HG03159 (cell line): Measurements from ENCODE around the gene EVL.

Experiments used
- ATAC-seq: cut with Tn5 transposase; IDR thresholded peaks from one replicate; pipeline ENCODE4 v1.9.1; 2021; ENCODE audit warnings: mild to moderate bottlenecking, moderate library complexity; ENCODE audit not compliant: unreplicated experiment

EVL gene

GRCh38 chr14:100122481-100123223 lies 57.4 kb downstream of the EVL start:
- no peak for ATAC-seq

GRCh38 chr14:100123618-100124017 lies 58.4 kb downstream of the EVL start:
- no peak for ATAC-seq

GRCh38 chr14:100124551-100125088 lies 59.4 kb downstream of the EVL start:
- no peak for ATAC-seq

GRCh38 chr14:100126401-100126800 lies 61.2 kb downstream of the EVL start:
- no peak for ATAC-seq

GRCh38 chr14:100127853-100128455 lies 62.7 kb downstream of the EVL start:
- no peak for ATAC-seq

GRCh38 chr14:100128688-100129087 lies 63.5 kb downstream of the EVL start:
- ATAC-seq, result no peak

GRCh38 chr14:100129161-100129589 lies 64.0 kb downstream of the EVL start:
- ATAC-seq, result no peak

GRCh38 chr14:100130521-100130920 lies 65.3 kb downstream of the EVL start:
- ATAC-seq, result no peak

GRCh38 chr14:100131181-100131580 lies 66.0 kb downstream of the EVL start:
- ATAC-seq, result no peak

GRCh38 chr14:100132161-100132902 lies 67.1 kb downstream of the EVL start:
- ATAC-seq, result no peak

- no peak for ATAC-seq
These were observed 67.8 kb downstream of the EVL start for GRCh38 chr14:100132903-100133510.

- no peak for ATAC-seq
These were observed 69.4 kb downstream of the EVL start for GRCh38 chr14:100134586-100134985.

- ATAC-seq, result no peak
These were observed 69.9 kb downstream of the EVL start for GRCh38 chr14:100135073-100135472.

GRCh38 chr14:100135784-100136183 lies 70.6 kb downstream of the EVL start:
- ATAC-seq, result no peak

GRCh38 chr14:100137173-100137572 lies 72.0 kb downstream of the EVL start:
- no peak for ATAC-seq

GRCh38 chr14:100138082-100138787 lies 73.0 kb downstream of the EVL start:
- peak; percentile 38 for ATAC-seq

- no peak for ATAC-seq
These were observed 73.7 kb downstream of the EVL start for GRCh38 chr14:100138955-100139354.

GRCh38 chr14:100140452-100141078 lies 75.3 kb downstream of the EVL start:
- no peak for ATAC-seq

- ATAC-seq, result no peak
These were observed 75.9 kb downstream of the EVL start for GRCh38 chr14:100141098-100141497.
